GM23338 (cell line): ENCODE data around the gene RAPGEF5. TPM values are rescaled to one million over a fixed set of nuclear protein-coding genes. Genes with fewer than 3 reads are reported as not detected.
A peak's percentile ranks its signal among the peaks of the same experiment; 100 is the strongest.
"Not testable (repeated sequence)": the region's sequence is repeated elsewhere in the genome, so short reads cannot be mapped to it uniquely, and the experiment has no call there.

Experiments used
- ATAC-seq: fragments of 200-7000 bp; cut with Tn5 transposase; 3 replicates; pipeline ENCODE4 v1.9.1; 2020
- DNase-seq: peaks from one replicate; pipeline ENCODE4 v3.0.0-alpha.2; 2015; ENCODE audit warnings: low spot score
- H2AFZ ChIP-seq: fragments of 200-600 bp; sonication (generic); 2 replicates; pipeline ENCODE4 v1.8.0; 2016; ENCODE audit warnings: antibody characterized with exemption, mild to moderate bottlenecking, moderate library complexity
- H3F3A ChIP-seq: fragments of 200-600 bp; sonication (generic); replicated peaks from 2 replicates; pipeline ENCODE4 v1.8.0; 2017; ENCODE audit warnings: antibody characterized with exemption, mixed run types, low read depth
- H3K27ac ChIP-seq: fragments of 200-600 bp; sonication (generic); 2 replicates; pipeline ENCODE4 v1.6.1; 2016; ENCODE audit warnings: low read depth
- H3K27me3 ChIP-seq: fragments of 200-600 bp; sonication (generic); 2 replicates; pipeline ENCODE4 v1.8.0; 2016; ENCODE audit warnings: mild to moderate bottlenecking, mixed run types, moderate library complexity; ENCODE audit not compliant: insufficient read depth
- H3K36me3 ChIP-seq: fragments of 200-600 bp; sonication (generic); 2 replicates; pipeline ENCODE4 v1.8.0; 2016; ENCODE audit warnings: mild to moderate bottlenecking; ENCODE audit not compliant: insufficient read depth
- H3K4me1 ChIP-seq: fragments of 200-600 bp; sonication (generic); 2 replicates; pipeline ENCODE4 v1.8.0; 2016; ENCODE audit warnings: mild to moderate bottlenecking, moderate library complexity; ENCODE audit not compliant: insufficient read depth
- H3K4me2 ChIP-seq: fragments of 200-600 bp; sonication (generic); 2 replicates; pipeline ENCODE4 v1.7.1; 2017; ENCODE audit warnings: mixed run types
- H3K4me3 ChIP-seq: fragments of 200-600 bp; sonication (generic); 2 replicates; pipeline ENCODE4 v1.6.1; 2016; ENCODE audit warnings: mixed run types
- H3K79me2 ChIP-seq: fragments of 200-600 bp; sonication (generic); replicated peaks from 2 replicates; pipeline ENCODE4 v1.8.0; 2017; ENCODE audit warnings: mild to moderate bottlenecking; ENCODE audit not compliant: insufficient read depth
- H3K9me2 ChIP-seq: fragments of 200-600 bp; sonication (generic); 2 replicates; pipeline ENCODE4 v1.8.0; 2017; ENCODE audit not compliant: insufficient read depth
- H4K20me1 ChIP-seq: fragments of 200-600 bp; sonication (generic); replicated peaks from 2 replicates; pipeline ENCODE4 v1.8.0; 2017; ENCODE audit warnings: mild to moderate bottlenecking; ENCODE audit not compliant: insufficient read depth
- H3K27ac Mint-ChIP-seq: 2 replicates; pipeline ENCODE4 v1.8.0; 2020; ENCODE audit warnings: inconsistent platforms, mild to moderate bottlenecking, moderate library complexity, mixed read lengths
- H3K27me3 Mint-ChIP-seq: 3 replicates; pipeline ENCODE4 v1.8.0; 2022; ENCODE audit warnings: low read depth, mild to moderate bottlenecking, moderate library complexity, mixed read lengths, inconsistent platforms; ENCODE audit not compliant: insufficient read depth, poor library complexity
- H3K36me3 Mint-ChIP-seq: 3 replicates; pipeline ENCODE4 v1.8.0; 2021; ENCODE audit warnings: low read depth, mild to moderate bottlenecking, inconsistent platforms, moderate library complexity, mixed read lengths
- H3K4me1 Mint-ChIP-seq: 3 replicates; pipeline ENCODE4 v1.8.0; 2020; ENCODE audit warnings: mild to moderate bottlenecking, inconsistent platforms, mixed read lengths
- H3K4me3 Mint-ChIP-seq: 3 replicates; pipeline ENCODE4 v1.8.0; 2021; ENCODE audit warnings: moderate library complexity, mild to moderate bottlenecking, inconsistent platforms, mixed read lengths
- H3K9me3 Mint-ChIP-seq: 3 replicates; pipeline ENCODE4 v1.8.0; 2020; ENCODE audit warnings: moderate library complexity, mild to moderate bottlenecking, inconsistent platforms, mixed read lengths
- NANOG ChIP-seq: IDR thresholded peaks from 2 replicates; pipeline ENCODE4 v1.6.1; 2016; ENCODE audit warnings: antibody characterized with exemption, borderline replicate concordance
- STAT1 ChIP-seq: IDR thresholded peaks from one replicate; pipeline ENCODE4 v1.6.1; 2016; ENCODE audit warnings: antibody characterized with exemption; ENCODE audit not compliant: unreplicated experiment
- polyA plus RNA-seq: library from polyadenylated mRNA; unstranded; fragments of >200 nt; fragmentation: Nextera tagmentation; extraction: Ambion mirVana; gene quantifications from 2 replicates; pipeline ENCODE4 v1.2.1, GENCODE V29; 2016
- total RNA-seq: library from RNA; depleted of rRNA; stranded (reverse); fragments of >200 nt; shearing (Covaris generic); gene quantifications from 2 replicates; pipeline ENCODE4 v1.2.3, GENCODE V29; 2014
- TF ChIP-seq, protein P1 (sequence below), 2 experiments: fragments of 200-600 bp in 1 of 2; sonication (generic) in 1 of 2; conservative IDR thresholded peaks; 2 replicates each; pipeline versions ENCODE4 v1.5.1 to v1.6.1; 2016 to 2017; ENCODE audit warnings: antibody characterized with exemption in 2 of 2, low read depth in 2 of 2, mild to moderate bottlenecking in 2 of 2, moderate library complexity in 1 of 2
- TF ChIP-seq, protein P2 (sequence below): IDR thresholded peaks from 2 replicates; pipeline ENCODE4 v1.6.1; 2016; ENCODE audit warnings: antibody characterized with exemption

RAPGEF5 gene
- total and polyA plus RNA-seq, 2 experiments from 2014 or later: 6.3 to 13.1 TPM

DNA sequence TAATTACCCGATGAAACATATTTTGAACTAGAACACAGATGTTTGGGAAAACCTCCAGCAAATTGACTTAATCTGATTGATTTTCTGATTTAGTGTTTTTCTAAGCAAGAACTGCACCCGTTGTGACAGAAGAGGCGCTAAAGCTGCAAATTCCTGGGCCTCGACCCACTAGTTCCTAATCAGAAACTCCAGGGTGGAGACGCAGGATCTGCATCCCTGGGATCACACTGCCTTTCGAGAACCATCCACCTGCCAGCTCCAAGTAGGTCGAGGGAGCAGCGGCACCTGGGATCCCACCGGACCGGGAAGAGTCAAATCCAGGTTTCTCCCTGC, 274.4 kb downstream of the RAPGEF5 start:
- H3K4me1 Mint-ChIP-seq: peaks cover 16% of the 10 kb centered on the region
- Histone ChIP-seq H3K4me2 (peak overlapping the region; percentile 86), H3K79me2 (no peaks in the 10 kb centered on the region), H3K27me3 (peaks cover 10% of the 10 kb centered on the region), H2AFZ (peak overlapping the region; percentile 92), H3F3A (no peaks in the 10 kb centered on the region), H3K4me1 (peaks cover 17% of the 10 kb centered on the region), H4K20me1 (no peaks in the 10 kb centered on the region), H3K9me2 (peaks cover 16% of the 10 kb centered on the region), H3K36me3 (no peaks in the 10 kb centered on the region; the same call in 1 of the 2 replicates), H3K27ac (no peak overlapping the region), H3K4me3 (peak overlapping the region; percentile 76)
- peaks cover 23% of the 10 kb centered on the region for H3K9me3 Mint-ChIP-seq
- DNase-seq (peak; percentile 79), ATAC-seq (peak; percentile 63)
- peak overlapping the region; percentile 84; the same call in 1 of the 2 replicates for H3K27ac Mint-ChIP-seq
- H3K27me3 Mint-ChIP-seq: peaks cover 8% of the 10 kb centered on the region
- H3K36me3 Mint-ChIP-seq: 0 out of 3 replicates have a peak, but pooled peaks cover 5% of the 10 kb centered on the region
- no peak for TF ChIP-seq NANOG
- TF ChIP-seq, protein P1, sequence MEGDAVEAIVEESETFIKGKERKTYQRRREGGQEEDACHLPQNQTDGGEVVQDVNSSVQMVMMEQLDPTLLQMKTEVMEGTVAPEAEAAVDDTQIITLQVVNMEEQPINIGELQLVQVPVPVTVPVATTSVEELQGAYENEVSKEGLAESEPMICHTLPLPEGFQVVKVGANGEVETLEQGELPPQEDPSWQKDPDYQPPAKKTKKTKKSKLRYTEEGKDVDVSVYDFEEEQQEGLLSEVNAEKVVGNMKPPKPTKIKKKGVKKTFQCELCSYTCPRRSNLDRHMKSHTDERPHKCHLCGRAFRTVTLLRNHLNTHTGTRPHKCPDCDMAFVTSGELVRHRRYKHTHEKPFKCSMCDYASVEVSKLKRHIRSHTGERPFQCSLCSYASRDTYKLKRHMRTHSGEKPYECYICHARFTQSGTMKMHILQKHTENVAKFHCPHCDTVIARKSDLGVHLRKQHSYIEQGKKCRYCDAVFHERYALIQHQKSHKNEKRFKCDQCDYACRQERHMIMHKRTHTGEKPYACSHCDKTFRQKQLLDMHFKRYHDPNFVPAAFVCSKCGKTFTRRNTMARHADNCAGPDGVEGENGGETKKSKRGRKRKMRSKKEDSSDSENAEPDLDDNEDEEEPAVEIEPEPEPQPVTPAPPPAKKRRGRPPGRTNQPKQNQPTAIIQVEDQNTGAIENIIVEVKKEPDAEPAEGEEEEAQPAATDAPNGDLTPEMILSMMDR (conservative IDR thresholded peaks at IDR 0.05; ENCODE audit: low read depth in 2 of 2): 0 out of 4 replicates have a peak, but pooled peaks of 1 of the 2 experiments have one; percentile 32
- H3K4me3 Mint-ChIP-seq: peak overlapping the region; percentile 82

DNA sequence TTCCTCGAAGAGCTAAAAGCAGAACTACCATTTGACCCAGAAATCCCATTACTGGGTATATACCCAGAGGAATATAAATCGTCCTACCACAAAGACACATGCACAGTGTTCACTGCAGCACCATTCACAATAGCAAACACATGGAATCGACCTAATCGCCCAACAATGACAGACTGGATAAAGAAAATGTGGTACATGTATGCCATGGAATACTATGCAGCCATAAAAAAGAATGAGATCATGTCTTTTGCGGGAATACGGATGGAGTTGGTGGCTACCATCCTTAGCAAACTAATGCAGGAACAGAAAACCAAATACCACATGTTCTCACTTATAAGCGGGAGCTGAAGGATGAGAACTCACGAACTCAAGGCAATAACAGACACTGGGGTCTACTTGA, 276.7 kb downstream of the RAPGEF5 start:
- peaks cover 16% of the 10 kb centered on the region for H3K4me1 Mint-ChIP-seq
- not testable (repeated sequence) for H3K36me3 ChIP-seq, H2AFZ ChIP-seq, H3K36me3 Mint-ChIP-seq, ATAC-seq, H3K27me3 Mint-ChIP-seq, H3K27ac ChIP-seq, H3K4me2 ChIP-seq, H3K4me3 ChIP-seq, H3K4me3 Mint-ChIP-seq, H3F3A ChIP-seq, DNase-seq, H3K27ac Mint-ChIP-seq, H3K79me2 ChIP-seq, H4K20me1 ChIP-seq
- H3K4me1 ChIP-seq: peaks cover 17% of the 10 kb centered on the region
- peaks cover 10% of the 10 kb centered on the region for H3K27me3 ChIP-seq
- H3K9me2 ChIP-seq: peaks cover 13% of the 10 kb centered on the region
- peaks cover 13% of the 10 kb centered on the region for H3K9me3 Mint-ChIP-seq

DNA sequence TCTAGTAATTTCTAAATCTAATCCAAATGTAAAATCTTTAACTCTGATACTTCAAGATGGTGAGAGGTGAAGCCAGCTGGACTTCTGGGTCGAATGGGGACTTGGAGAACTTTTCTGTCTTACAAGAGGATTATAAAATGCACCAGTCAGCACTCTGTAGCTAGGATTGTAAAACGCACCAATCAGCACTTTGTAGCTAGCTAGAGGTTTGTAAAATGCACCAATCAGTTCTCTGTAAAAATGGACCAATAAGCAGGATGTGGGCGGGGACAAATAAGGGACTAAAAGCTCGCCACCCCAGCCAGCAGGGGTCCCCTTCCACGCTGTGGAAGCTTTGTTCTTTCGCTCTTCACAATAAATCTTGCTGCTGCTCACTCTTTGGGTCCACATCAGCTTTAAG, 278.1 kb downstream of the RAPGEF5 start:
- H3K9me2 ChIP-seq: peaks cover 13% of the 10 kb centered on the region
- not testable (repeated sequence) for ATAC-seq, H3F3A ChIP-seq, H3K27me3 Mint-ChIP-seq, H3K4me3 Mint-ChIP-seq, H3K27ac Mint-ChIP-seq, H3K36me3 ChIP-seq, H3K79me2 ChIP-seq, H3K27ac ChIP-seq, H3K36me3 Mint-ChIP-seq, H2AFZ ChIP-seq, H4K20me1 ChIP-seq, H3K4me3 ChIP-seq, H3K4me2 ChIP-seq, H3K27me3 ChIP-seq
- Mint-ChIP-seq H3K9me3 (peaks cover 10% of the 10 kb centered on the region; the same call in 1 of the 3 replicates), H3K4me1 (peaks cover 13% of the 10 kb centered on the region)
- peak; percentile 12 for DNase-seq
- H3K4me1 ChIP-seq: peaks cover 15% of the 10 kb centered on the region

DNA sequence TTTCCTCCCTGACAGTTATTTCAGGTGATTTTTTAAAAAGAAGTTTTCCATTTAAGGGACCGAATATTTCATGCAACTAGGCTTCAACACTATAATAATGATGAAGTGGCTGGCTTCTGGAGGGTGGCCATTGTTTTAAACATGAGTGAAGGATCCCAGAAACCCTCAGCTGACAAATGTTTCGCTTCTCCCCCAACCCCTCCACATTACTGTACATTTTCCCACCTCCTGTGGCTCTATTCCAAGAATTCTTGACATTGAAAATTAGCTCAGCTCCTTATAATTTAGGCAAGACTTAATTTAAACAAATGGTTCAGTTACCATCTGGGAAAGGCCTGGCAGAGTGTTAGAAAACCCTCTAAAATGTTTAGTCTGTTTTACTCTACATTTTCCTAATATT, 281.4 kb downstream of the RAPGEF5 start:
- Histone ChIP-seq H3K27ac (no peak overlapping the region), H3K4me2 (no peak overlapping the region), H3K36me3 (no peaks in the 10 kb centered on the region; the same call in 1 of the 2 replicates), H3K27me3 (no peaks in the 10 kb centered on the region), H3K4me1 (no peaks in the 10 kb centered on the region), H3F3A (no peaks in the 10 kb centered on the region), H3K9me2 (peaks cover 13% of the 10 kb centered on the region), H4K20me1 (no peaks in the 10 kb centered on the region), H2AFZ (no peak overlapping the region), H3K79me2 (no peaks in the 10 kb centered on the region), H3K4me3 (no peak overlapping the region)
- peaks cover 2% of the 10 kb centered on the region for H3K27me3 Mint-ChIP-seq
- ATAC-seq: no peak
- 0 out of 3 replicates have a peak, but pooled peaks cover 5% of the 10 kb centered on the region for H3K36me3 Mint-ChIP-seq
- H3K9me3 Mint-ChIP-seq: peaks cover 9% of the 10 kb centered on the region; the same call in 1 of the 3 replicates
- H3K4me3 Mint-ChIP-seq: no peak overlapping the region
- no peaks in the 10 kb centered on the region for H3K4me1 Mint-ChIP-seq
- no peak overlapping the region for H3K27ac Mint-ChIP-seq
- no peak for DNase-seq
- TF ChIP-seq, protein P2, sequence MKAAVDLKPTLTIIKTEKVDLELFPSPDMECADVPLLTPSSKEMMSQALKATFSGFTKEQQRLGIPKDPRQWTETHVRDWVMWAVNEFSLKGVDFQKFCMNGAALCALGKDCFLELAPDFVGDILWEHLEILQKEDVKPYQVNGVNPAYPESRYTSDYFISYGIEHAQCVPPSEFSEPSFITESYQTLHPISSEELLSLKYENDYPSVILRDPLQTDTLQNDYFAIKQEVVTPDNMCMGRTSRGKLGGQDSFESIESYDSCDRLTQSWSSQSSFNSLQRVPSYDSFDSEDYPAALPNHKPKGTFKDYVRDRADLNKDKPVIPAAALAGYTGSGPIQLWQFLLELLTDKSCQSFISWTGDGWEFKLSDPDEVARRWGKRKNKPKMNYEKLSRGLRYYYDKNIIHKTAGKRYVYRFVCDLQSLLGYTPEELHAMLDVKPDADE: no peak
- TF ChIP-seq STAT1: no peak
